Measurements from ENCODE around the gene DPEP2NB. TPM values are rescaled to one million over a fixed set of nuclear protein-coding genes. Genes with fewer than 3 reads are reported as not detected.

Gene DPEP2NB
- total RNA-seq (not detected), polyA plus RNA-seq (under 1 TPM in 1 of 3 donors, not detected in 2; 0.05 TPM)
- long read RNA-seq, donor 1: 0 reads
- long read RNA-seq, donor 2: 0 reads

DNA sequence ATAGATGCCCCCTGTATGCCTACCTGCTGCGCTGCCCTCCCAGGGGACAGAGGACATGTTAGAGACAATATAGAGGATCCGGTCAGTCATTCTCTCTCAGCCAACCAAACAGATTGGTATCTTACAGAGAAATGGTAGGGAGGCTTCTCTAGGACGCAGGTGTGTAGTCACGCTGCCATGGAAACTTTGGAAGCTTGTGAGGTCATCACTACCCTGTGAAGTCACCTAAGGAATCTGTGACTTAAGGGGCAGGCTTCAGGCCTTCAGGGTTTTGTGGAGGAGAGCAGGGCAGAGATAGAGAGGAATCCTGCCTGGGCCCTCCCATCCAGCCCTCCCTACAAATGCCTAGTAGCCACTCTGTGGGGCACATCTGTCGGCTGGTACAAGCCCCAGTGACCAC lies at the start of gene DPEP2NB:
DPEP2NB (minus strand) TSS at position 231 of the 400 bp plus-strand sequence; CDS start at position 90, 141 bp downstream.
- intact Hi-C loops (cut with DNase I): loop anchor here in 1 of 2 donors (2.0 kb wide), 1 partner anchor 39 kb away; no protein-coding TSS in a partner anchor
- 80 to 85% (median 81%) methylated on average over 5 of the region's 5 CpGs for WGBS, 3 donors

DNA sequence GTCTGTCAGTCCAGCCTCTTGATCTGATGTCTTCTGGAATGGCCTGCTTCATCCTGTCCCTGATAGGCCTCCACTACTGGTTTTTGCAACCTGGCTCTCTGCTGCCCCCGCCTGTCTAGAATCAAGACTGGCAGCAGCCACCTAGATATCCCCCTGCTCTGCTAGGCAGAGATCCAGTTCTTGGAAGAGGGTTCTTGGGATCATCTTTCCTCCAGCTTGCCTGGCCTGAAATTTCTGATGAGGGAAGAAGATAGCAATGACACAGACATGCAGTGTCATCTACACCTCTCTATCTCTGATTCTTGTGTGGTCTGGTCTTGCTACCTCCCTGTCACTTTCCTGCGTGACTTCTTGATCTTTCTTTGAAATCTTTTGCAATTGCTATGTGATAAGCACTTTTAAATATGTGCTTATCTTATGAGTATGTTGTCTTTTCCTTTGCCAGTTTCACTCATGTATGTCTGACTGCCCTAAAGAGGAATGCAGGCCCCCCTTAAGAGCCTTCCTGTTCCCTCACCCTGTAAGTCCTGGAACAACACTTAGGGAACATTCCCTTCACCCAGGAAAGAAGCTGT lies 49.2 kb upstream of the DPEP2NB start:
- DNase-seq: peak; percentile 78 to 91
- 13 to 26% (median 17%) methylated on average over 2 of the region's 2 CpGs for WGBS, 3 donors
- no peaks in the 10 kb centered on the region for H3K27me3 ChIP-seq (ENCODE audit: insufficient read depth in 3 of 3, low read length in 2 of 3)
- peaks cover 52% of the 10 kb centered on the region for H3K4me1 ChIP-seq
- no peak overlapping the region for H3K4me3 ChIP-seq
- peak overlapping the region; percentile 92 for H3K27ac ChIP-seq
- peak; percentile 85 for TF ChIP-seq CTCF (IDR thresholded peaks at IDR 0.05)
- peaks cover 6 to 19% of the 10 kb centered on the region in 2 donors for H3K36me3 ChIP-seq (ENCODE audit: insufficient read depth in 1 of 2, low read depth in 1 of 2)
- ATAC-seq: peak; percentile 79 to 87 (median 85)
- no peaks in the 10 kb centered on the region for H3K9me3 ChIP-seq
- intact Hi-C loops (cut with DNase I): loop anchor here (1.0 to 5.0 kb wide), 2 partner anchors 73 to 249 kb away; no protein-coding TSS in a partner anchor

More for the DNA sequence above, at the start of gene DPEP2NB:
- TF ChIP-seq CTCF (IDR thresholded peaks at IDR 0.05): no peak
- no peaks in the 10 kb centered on the region for H3K27me3 ChIP-seq (ENCODE audit: insufficient read depth in 3 of 3, low read length in 2 of 3)
- DNase-seq (no peak), ATAC-seq (no peak)
- no peaks in the 10 kb centered on the region for H3K36me3 ChIP-seq (ENCODE audit: insufficient read depth in 1 of 2, low read depth in 1 of 2)
- H3K4me1 ChIP-seq: no peaks in the 10 kb centered on the region
- no peak within 1 kb of the TSS for H3K4me3 ChIP-seq
- H3K27ac ChIP-seq: no peak within 1 kb of the TSS
- no peaks in the 10 kb centered on the region for H3K9me3 ChIP-seq

- intact Hi-C loops (cut with DNase I): loop anchor here (5.0 kb wide), 1 partner anchor 71 kb away; no protein-coding TSS in a partner anchor
- H3K9me3 ChIP-seq: no peaks in the 10 kb centered on the region
- no peak for DNase-seq
- TF ChIP-seq CTCF (IDR thresholded peaks at IDR 0.05): no peak
- H3K27ac ChIP-seq: peak overlapping the region; percentile 92
- H3K4me3 ChIP-seq: no peak overlapping the region
- 87 to 94% (median 92%) methylated on average over 4 of the region's 4 CpGs for WGBS, 3 donors
- no peak for ATAC-seq
- no peaks in the 10 kb centered on the region for H3K27me3 ChIP-seq (ENCODE audit: insufficient read depth in 3 of 3, low read length in 2 of 3)
- H3K4me1 ChIP-seq: peaks cover 34% of the 10 kb centered on the region
- peaks cover 6 to 25% of the 10 kb centered on the region in 2 donors for H3K36me3 ChIP-seq (ENCODE audit: insufficient read depth in 1 of 2, low read depth in 1 of 2)
These were observed 47.2 kb upstream of the DPEP2NB start for GRCh38 chr16:68062910-68063393.

GRCh38 chr16:68061396-68061795 lies 45.7 kb upstream of the DPEP2NB start:
- no peak for DNase-seq
- Histone ChIP-seq H3K4me1 (peaks cover 28% of the 10 kb centered on the region), H3K36me3 (ENCODE audit: insufficient read depth in 1 of 2, low read depth in 1 of 2) (peaks cover 6 to 34% of the 10 kb centered on the region in 2 donors)

More at GRCh38 chr16:68061396-68061795, 45.7 kb upstream of the DPEP2NB start:
- TF ChIP-seq CTCF (IDR thresholded peaks at IDR 0.05): no peak
- no peak overlapping the region for H3K4me3 ChIP-seq
- no peak for ATAC-seq
- no peak overlapping the region for H3K27ac ChIP-seq
- no peaks in the 10 kb centered on the region for H3K9me3 ChIP-seq
- H3K27me3 ChIP-seq (ENCODE audit: insufficient read depth in 3 of 3, low read length in 2 of 3): no peaks in the 10 kb centered on the region
- intact Hi-C loops (cut with DNase I): loop anchor here (5.0 kb wide), 1 partner anchor 69 kb away; no protein-coding TSS in a partner anchor
- WGBS, 3 donors: 74 to 82% (median 74%) methylated on average over 3 of the region's 3 CpGs

Measured in psoas muscle (tissue), 8 donors.